Testis (tissue), 2 donors: ENCODE measurements around the gene TBC1D5.

ENCODE experiments used
- POLR2A ChIP-seq: fragments of 450-650 bp; IDR thresholded peaks from one replicate; pipeline ENCODE4 v1.6.1; 2017; ENCODE audit warnings: antibody characterized with exemption, mild to moderate bottlenecking, moderate library complexity
- TF ChIP-seq, protein P1 (sequence below), 3 experiments: fragments of 450-650 bp in 2 of 3; fragments of 200-600 bp in 1 of 3; sonication (generic) in 1 of 3; IDR thresholded peaks; one replicate each; pipeline ENCODE4 v1.5.1; 2016 to 2019; ENCODE audit warnings: antibody characterized with exemption in 3 of 3, mild to moderate bottlenecking in 2 of 3, moderate library complexity in 1 of 3

DNA sequence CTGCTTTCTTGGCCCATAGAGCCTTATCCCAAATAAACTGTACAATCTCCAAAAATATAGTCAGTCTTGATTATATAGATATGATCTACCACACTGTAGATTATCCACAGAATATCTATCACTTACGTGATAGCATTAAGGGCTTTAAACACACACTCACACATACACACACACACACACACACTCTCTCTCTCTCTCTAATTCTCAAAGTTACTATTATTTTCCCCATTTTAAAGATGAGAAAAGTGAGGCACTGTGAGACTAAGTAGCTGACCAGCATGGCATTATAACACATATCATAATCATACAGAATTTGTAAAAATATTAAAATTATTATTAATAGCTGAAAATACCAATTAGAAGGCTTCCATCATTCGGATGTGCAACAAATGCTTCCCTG is 4.2 kb downstream of the TBC1D5 start:
- TF ChIP-seq, protein P1, sequence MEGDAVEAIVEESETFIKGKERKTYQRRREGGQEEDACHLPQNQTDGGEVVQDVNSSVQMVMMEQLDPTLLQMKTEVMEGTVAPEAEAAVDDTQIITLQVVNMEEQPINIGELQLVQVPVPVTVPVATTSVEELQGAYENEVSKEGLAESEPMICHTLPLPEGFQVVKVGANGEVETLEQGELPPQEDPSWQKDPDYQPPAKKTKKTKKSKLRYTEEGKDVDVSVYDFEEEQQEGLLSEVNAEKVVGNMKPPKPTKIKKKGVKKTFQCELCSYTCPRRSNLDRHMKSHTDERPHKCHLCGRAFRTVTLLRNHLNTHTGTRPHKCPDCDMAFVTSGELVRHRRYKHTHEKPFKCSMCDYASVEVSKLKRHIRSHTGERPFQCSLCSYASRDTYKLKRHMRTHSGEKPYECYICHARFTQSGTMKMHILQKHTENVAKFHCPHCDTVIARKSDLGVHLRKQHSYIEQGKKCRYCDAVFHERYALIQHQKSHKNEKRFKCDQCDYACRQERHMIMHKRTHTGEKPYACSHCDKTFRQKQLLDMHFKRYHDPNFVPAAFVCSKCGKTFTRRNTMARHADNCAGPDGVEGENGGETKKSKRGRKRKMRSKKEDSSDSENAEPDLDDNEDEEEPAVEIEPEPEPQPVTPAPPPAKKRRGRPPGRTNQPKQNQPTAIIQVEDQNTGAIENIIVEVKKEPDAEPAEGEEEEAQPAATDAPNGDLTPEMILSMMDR (IDR thresholded peaks at IDR 0.05) = no peak
- no peak for TF ChIP-seq POLR2A
